Measurements from ENCODE around the gene EEF1G.
"Not testable (repeated sequence)": the region's sequence is repeated elsewhere in the genome, so short reads cannot be mapped to it uniquely, and the experiment has no call there.

EEF1G gene

DNA sequence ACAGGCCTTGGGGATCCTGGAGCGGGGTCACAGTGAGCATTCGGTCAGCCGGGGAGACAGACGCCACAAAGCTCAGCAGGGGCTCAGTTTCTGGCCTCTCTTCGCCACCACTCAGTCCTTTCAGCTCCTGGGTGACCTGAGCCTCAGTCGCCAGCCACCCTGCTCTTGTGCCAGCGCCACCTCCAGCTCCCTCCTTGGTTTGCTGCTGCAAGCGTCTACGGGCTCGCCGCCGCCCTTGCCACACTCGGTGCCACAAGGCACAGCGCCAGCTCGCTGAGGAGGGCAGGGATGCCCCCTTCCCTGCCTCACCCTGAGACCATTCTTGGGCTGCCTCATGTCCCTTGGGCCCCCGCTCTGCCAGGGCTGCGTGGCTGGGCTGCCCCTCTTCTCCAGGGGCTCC lies 1.5 kb upstream of the EEF1G start:
- DNase-seq: no peak

DNA sequence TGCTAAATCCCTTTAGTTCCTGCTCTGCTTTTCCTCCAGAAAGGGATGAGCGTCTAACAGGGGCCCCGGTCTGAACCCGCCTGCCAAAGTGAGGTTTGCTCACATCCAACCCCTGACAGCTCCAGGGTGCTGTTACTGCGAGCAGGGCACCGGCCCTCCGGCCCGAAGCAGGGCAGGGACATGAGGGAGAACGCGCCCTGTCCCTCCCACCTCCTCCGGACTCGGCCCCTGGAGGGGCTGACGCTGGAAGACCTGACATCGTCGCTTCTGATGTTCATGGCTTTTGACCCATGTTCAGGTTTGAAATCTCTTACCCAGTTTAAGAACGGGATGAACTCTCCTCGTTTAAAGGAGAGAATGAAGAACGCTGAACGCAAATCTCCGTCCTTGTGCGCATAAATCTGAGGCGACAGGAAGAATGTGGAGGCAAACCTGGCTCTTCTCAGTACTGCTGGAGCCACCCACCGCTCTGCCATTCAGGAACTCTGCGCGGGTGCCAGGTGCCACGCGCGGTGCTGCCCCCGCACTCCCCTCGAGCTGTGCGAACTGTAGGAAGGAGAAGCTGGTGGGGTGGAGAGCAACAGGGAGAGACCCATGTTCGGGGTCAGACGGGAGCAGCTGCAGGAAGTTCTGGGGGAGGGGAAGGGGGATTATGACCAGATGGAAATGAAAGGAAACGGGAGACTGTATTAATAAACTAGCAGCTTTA lies 826 bp upstream of the EEF1G start:
- peak; percentile 7 for DNase-seq

DNA sequence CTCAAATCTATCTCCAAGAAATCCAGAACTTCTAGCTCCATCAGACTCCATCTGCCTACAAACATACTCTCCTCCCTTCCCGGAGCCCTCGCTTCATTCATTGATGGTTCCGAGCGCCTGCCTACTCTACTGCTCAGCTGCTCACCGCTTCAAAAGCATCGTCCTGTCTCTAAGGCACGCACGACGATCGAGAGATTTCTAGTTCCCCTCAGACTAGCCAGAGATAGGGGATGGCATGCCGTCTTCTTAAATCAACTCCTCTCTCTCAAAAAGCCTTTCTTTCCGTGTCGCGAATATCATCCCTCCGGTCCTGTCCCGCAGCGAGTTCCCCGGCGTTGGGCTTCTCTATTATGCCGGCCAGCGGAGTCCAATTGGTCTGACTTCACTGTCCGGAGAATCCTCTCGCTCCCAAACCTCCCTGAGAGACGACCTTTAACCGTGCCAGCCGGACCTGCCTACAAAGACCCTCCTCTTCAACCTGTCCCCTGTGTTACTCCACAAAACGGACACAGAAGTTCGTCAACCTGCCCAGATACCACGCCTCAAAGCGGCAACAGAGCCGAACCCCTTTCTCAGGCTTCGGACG lies 592 bp downstream of the EEF1G start:
- peak; percentile 18 for DNase-seq

DNA sequence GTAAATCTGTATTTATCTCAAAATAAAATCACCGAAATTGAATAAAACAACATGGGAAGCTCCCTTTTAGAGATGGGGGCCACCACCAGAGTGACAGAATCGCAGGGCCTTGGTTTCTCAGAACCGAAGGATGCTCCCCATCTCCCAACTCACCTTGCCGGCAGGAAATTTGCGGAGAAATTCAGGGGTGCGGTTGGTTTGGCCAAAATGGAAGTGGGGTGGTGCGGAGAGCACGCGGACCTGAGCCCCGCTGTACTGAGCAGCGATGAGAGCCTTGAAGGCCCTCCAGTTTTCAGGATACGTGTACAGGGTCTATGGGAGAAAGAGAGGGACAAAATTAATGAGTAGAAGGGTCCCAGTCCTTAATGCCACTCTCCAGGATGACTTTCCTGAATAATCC lies 1.3 kb downstream of the EEF1G start:
- DNase-seq: no peak

DNA sequence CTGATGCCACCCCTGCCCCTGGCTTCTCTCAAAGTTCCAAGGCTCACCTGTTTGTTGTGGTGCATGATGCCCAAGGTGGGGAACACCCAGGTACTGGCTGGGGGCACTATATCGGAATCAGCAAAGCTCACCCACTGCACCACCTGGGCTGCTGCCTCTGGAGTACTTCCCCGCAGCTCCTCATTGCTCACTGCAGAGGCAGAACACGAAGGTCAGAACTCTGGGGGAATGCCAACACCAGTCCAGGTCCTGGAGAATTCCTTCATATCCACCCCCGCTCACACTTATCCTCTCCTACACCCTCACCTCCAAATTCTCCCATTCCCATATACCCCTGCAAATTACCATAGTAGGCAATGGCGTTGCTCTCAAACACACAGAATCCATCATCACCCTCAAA lies 2.2 kb downstream of the EEF1G start:
- DNase-seq: not testable (repeated sequence)

DNA sequence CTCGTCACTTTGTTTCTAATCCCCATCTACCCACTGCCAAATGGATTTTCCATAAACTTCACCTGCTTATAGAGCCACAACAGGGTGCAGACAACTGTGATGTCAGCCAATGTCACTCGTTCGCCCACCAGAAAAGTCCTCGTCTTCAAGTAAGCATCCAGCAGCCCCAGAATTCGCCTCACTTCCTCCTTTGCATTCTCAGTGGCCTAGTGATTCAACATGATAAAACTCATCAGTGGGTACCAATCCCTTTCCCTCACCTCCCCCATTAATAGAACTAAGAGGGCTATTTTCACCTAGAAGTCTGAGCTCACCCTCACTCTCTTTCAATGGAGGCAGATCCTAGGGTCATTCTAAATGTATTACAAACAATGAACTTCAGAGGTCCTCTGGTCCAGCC lies 2.8 kb downstream of the EEF1G start:
- peak; percentile 22 for DNase-seq

DNA sequence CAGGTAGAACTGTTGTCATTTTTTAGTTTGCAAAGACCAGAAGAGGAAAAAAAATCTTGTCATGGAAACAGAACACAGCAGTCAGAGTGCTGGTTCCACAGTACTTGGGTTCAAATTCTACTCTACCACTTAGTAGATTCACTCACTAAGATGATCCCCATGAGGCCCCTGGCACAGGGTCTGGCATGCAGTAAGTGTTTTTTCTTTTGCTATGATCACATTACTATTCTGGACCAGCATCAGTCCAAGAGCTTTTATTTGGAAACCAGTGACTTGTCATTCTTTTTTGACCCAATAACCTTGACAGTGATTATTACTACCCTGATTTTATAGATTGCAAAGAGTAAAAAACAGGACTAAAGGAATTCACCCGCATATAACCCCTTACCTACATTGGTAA lies 4.1 kb downstream of the EEF1G start:
- no peak for DNase-seq

DNA sequence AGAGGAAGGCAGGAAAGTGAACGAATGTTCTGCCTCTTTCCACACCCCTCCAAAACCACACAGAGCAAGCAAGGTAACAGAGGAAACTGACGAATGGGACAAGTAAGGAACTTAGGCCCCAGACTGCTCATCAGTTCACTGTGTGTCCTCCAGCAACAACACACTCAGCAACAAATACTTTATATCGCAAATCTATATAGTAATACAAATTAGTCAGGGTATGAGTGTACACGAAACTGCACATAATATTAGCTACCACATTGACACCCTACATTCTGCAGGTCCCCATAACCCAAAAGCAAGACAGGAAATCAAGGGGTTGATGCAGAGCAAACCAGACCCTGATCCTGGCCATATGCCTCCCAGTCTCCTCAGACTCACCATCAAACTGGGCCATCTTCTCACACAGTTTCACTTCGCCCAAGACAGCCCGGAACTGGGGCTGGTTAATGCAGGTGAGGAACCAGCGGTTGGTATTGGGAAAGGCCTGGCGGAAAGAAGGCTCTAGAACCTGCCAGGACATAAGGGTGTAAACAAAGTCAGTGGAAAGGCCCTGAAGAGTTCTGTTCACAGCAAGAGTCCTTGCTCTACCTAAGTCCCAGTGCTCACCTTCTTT lies 6.6 kb downstream of the EEF1G start:
- DNase-seq: no peak

DNA sequence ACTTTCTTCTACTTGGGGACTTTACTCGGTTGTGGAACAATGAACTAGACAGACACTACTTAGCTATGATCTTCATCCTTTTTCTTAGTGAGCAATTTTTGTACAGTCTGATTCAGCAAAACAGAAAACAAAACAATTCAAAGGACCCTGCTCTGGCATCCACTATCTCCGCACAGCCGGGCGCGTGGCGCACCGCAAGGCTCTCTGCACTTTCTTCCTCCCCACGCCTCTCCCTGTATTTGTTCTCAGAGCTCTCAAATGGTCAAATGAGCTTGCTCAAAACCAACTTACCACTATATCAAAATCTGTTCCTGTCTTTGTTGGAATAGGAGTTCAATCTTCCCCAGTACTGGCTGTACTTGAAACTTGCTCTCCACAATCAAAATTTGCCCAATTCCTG lies 7.4 kb downstream of the EEF1G start:
- no peak for DNase-seq

DNA sequence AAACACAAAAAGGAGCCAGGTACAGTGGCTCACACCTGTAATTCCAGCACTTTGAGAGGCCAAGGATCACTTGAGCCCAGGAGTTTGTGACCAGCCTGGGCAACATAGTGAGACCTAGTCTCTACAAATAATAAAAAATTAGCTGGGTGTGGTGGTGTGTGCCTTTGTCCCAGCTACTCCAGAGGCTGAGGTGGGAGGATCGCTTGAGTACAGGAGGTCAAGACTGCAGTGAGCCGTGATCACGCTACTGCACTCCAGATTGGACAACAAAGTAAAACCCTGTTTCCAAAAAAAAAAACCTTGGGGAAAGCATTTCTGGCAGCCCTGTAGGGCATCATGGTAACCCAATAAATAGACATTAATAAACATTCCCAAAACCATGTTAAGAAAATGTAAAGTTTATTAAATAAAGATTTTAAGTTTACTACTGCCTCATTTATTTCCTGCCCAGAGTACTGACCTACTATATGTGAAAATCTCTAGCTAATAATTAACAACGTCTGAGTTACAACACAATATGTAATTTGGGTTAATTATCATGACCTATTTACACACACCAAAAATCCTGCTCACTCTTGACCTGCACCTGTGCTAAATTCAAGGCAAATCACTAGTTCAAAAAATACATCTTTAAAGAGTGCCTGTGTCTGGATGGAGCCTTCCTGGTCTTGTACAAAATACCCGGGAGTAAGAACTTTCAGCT lies 8.4 kb downstream of the EEF1G start:
- no peak for DNase-seq

DNA sequence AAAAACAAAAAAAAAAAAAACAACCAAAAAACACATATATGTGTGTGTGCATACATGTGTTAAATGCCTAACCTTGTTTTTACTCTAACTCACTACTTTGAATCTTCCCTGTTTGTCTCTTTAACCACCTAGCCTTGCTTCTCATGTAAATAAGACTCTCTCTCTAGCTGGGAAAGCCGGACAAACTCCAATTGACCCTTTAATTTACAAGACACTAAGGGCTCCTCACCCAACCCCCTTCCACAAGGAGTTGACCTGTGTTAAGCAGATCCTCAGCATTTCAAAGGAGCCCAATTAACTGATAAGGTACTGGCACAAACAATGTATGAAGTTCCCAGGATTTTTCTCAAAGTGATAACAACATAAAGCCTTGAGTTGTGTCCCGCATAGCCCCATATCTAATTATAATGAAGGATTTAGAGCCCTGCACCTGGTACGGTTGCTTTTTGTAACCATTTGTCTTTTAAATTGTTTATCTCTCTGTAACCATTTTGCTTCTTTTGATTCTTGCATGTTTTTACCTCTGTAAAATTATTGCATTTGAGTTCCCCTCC lies 11.9 kb downstream of the EEF1G start:
- not testable (repeated sequence) for DNase-seq

DNA sequence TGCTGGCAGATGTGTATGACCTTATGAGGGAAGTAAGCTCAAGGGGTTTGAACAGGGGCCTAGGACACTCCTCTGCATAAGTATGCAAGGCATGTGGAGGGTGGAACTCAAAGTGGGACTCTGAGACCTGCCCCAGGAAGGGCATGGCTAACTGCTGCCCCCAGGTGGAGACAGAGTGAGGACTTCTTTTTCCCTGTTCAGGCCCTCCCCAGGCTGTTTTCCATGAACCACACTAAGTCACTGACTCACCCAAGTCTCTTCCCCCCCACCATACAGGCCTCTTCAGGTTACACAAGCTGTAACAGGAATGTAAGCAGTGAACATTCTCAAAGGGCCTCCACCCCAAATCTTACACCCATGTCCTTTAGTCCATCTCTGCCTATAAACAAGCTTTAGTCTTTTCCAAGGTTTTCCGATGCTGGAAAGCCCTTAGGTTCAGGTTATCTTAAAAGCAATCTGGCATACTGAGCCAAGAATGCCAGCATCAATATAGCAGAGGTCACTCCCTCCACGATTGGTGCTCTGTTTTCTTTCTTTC lies 13.1 kb downstream of the EEF1G start:
- DNase-seq: peak; percentile 85

DNA sequence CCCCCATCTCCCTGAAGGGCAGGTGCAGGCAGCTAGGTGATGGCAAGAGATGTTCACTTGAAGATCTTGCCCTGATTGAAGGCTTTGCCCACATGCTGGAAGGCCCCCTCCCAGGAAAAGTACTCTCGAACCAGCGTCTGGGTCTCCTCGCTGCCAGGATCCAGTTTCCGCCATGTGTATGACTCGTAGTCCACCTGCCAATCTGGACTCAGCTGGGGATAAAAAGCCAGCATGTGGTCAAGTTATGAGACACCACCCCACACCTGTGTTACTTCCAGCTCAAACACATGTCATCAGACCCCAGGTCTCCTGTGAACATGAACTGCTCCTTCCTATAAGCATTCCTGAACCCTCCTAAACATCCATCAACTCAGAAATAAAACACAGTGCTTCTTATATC lies 14.1 kb downstream of the EEF1G start:
- not testable (repeated sequence) for DNase-seq

DNA sequence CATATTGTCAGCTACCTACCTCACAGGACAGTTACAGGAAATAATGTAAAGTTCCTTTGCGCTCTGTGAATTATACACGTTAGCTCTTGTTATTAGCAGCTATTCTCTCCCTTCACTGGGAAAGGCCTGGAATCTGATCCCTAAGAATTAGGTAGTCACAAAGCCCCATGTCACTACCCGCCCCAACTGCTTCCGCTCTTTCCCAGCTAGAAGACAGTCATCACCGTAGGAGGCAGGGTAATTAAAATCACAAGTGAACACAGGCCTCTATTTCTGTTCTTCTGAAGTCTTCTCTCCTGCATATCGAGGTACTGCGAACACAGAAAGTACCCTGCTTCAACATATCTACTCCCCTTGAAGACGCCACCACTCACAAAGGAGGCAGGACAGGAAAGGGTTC lies 14.5 kb downstream of the EEF1G start:
- no peak for DNase-seq

DNA sequence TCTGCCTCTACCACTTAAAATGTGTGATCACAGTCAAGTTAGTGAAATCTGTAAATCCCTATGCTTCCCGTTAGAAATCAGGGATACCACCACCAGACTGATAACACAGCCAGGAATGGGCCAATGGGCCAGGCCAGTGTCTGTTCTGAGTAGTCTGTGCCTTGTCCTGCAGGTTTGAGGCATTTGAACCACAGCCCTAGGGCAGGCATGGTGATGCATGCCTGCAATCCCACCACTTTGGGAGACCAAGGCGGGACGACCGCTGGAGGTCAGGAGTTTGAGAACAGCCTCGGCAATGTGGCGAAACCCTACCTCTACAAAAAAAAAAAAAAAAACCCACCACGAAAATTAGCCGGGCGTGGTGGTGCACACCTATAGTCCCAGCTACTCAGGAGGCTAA lies 15.0 kb downstream of the EEF1G start:
- no peak for DNase-seq

DNA sequence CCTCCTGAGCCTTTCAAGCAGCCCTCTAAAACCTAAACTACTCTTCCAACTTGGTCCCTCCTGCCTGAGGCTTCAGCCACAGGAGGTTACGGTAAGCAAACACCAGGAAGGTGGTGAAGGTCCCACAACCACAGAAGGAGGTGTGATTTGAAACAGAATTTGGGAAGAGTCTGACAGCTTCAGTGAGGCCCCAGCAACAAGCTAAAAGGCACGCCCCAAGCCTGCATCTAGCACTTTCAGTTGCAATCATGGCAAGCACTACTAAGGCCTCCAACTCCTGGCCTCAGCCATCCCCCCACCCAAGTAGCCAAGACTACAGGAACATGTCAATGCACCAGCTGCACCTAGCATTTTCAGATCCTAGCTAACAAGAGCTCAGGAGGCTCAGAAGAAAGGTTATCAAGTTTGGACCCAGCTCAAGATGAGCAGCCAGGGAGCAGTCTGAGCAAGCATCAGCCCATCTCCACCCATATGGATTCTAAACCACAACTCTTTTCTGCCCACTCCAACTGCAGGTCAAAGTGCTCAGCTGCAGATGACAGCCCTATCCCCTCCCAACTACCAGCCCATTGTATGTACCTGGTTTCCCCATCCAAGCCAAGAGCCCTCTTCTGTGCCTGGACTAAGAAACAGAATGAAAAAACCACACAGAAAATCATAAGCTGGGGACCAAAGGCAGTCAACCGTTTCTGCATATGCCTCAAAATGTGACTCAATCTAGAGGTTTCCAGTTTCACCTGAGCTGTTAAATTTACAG lies 16.6 kb downstream of the EEF1G start:
- peak; percentile 65 for DNase-seq

DNA sequence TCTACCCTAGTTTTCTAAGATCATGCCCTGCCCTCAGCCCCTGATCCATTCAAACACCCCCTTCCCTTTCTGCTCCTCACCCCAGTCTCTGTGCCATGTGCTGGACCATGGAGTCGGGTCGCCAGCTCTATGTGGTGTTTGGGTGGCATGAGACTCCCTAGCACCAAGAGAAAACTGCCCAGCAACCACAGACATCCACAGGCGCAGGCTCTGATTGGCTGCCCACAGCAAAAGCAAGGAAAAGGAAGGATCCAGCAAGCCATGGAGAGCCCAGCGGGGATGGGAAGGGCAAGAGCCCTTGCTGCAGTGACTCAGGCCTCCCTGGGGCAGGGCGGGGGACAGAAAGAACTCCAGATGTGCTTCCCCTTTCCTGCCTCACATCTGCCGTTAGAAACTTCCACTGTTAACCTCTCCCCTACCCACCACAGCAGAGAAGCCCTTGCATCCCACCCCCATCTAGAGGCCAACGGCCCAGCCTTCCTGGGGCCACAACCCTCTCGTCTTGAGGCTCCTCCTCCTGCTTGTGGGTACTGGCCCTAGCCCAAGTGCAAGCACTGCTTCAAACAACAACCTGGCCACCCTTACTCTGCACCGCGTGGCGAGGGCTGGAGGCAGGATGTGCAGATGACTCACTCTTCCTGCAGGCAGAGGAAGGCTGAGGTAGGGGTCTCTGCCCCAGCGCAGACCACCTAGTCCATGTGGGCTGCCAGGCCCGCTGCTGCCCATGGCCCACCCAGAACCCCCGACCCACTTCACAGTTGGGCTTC lies 17.4 kb downstream of the EEF1G start:
- peak; percentile 99 for DNase-seq

DNA sequence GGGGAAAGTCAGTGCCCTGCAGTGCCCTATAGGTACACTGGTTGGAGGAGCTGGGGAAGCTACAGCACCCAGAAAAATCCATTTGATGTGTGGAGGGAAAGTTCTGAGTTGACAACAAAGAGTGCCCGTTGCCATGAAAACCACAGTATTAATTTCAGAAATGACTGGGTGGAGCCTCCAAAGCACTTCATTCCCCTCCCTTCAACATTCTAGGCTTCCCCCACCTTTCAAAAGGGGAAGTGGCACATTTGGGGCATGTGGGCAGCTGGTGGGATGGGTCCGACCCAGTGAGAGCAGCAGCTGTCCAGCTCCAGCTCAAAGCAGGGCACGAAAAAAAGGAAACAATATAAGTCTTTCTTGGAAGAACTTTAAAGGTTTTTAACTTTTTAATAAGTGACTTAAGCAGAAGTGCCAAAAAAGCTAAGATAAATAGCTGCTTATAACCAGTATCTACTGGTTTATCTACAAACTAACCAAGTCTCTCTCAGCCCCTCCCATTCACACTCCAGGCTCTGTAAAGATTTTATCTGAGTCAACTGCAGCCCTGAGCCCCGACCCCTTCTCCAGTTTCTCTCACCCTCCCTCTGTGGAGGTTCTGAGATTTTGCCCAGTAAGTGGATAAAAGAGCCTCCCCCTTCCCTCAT lies 18.1 kb downstream of the EEF1G start:
- peak; percentile 98 for DNase-seq

DNA sequence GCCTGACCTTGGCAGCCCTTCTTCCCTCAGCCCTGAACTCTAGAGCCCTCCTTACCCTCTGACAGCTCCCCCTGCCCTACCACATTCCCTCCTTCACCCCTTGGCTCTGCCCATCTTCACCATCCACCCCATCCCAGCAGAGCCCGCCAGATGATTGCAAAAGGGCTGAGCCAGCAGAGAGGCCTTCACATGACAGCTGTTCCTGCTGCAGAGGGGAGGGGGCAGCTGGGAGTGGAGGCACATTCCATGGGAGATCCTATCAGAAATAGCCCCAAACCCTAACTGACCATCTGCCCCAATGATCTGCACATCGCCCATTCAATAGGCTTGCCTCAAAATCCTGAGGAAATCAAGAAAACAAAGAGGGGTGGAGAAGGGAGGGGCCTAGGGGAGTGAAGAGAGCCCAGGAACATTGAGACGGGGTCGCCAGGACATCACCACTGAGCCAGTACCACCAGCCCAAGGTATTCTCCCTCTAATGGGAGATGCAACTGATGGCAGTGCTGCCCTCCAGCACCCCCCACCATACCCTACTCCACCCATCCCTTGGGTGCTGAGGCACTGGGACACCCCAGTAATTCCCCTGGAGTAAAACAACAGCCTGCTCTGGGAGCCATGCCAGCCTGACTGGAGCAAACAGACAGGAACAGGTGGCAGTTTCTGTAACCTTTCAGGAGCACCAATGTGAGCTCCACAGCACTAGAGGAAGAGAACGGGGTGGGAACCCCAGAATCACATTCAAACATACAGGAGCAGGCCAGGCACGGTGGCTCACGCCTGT lies 19.1 kb downstream of the EEF1G start:
- DNase-seq: peak; percentile 11

DNA sequence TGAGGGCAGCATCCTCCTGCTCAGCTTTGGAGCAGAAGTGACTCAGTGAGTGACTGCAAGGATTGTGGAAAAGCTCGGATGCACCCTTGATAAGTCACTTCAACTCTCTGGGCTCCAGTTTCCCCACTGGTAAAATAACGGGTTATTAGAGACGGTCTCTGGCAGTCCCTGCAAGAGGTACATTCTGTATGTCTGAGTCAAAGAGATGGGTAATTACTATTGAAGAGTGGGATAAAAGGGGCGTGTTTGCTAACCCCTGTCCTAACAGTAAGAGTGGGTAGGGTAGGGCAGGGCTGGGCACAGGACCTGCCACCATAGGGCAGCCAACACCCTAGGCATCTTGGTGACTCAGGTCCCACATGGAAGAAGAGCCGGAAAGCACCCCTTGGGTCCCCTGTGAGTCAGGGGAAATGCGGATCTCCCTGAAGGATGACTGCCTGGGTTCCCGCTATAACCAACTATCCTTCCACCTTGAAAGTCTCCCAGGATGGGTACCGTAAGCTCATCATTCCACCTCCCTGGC lies 19.8 kb downstream of the EEF1G start:
- no peak for DNase-seq

All from MV-4-11 (cell line).